Suprapubic skin (tissue), 4 donors: Measurements from ENCODE around the gene IFNK.

Experiments used
- EP300 ChIP-seq: sonication (generic); formaldehyde crosslinking; IDR thresholded peaks from one replicate; pipeline ENCODE4 v1.6.1; 2017; ENCODE audit warnings: antibody characterized with exemption
- POLR2A ChIP-seq, 2 donors: fragments of 450-650 bp; IDR thresholded peaks; one replicate each; pipeline ENCODE4 v1.6.1; 2017; ENCODE audit warnings: antibody characterized with exemption in 2 of 2, mild to moderate bottlenecking in 2 of 2, moderate library complexity in 2 of 2
- POLR2AphosphoS5 ChIP-seq, 3 donors: sonication (generic); formaldehyde crosslinking; IDR thresholded peaks; one replicate each; pipeline ENCODE4 v1.6.1; 2017; ENCODE audit warnings: antibody characterized with exemption in 3 of 3
- TF ChIP-seq, protein P1 (sequence below), 2 donors: fragments of 200-600 bp in 1 of 2; fragments of 450-650 bp in 1 of 2; sonication (generic) in 1 of 2; IDR thresholded peaks; one replicate each; pipeline ENCODE4 v1.5.1; 2016 to 2019; ENCODE audit warnings: antibody characterized with exemption in 2 of 2, mild to moderate bottlenecking in 1 of 2, moderate library complexity in 1 of 2

GRCh38 chr9:27572061-27572460, 48.0 kb downstream of the IFNK start:
- TF ChIP-seq POLR2A (IDR thresholded peaks at IDR 0.05) (no peak), POLR2AphosphoS5 (IDR thresholded peaks at IDR 0.05) (no peak), EP300 (no peak)
- TF ChIP-seq, protein P1, sequence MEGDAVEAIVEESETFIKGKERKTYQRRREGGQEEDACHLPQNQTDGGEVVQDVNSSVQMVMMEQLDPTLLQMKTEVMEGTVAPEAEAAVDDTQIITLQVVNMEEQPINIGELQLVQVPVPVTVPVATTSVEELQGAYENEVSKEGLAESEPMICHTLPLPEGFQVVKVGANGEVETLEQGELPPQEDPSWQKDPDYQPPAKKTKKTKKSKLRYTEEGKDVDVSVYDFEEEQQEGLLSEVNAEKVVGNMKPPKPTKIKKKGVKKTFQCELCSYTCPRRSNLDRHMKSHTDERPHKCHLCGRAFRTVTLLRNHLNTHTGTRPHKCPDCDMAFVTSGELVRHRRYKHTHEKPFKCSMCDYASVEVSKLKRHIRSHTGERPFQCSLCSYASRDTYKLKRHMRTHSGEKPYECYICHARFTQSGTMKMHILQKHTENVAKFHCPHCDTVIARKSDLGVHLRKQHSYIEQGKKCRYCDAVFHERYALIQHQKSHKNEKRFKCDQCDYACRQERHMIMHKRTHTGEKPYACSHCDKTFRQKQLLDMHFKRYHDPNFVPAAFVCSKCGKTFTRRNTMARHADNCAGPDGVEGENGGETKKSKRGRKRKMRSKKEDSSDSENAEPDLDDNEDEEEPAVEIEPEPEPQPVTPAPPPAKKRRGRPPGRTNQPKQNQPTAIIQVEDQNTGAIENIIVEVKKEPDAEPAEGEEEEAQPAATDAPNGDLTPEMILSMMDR (IDR thresholded peaks at IDR 0.05): no peak
